ENCODE results near the gene TEX264. TPM values are rescaled to one million over a fixed set of nuclear protein-coding genes. Genes with fewer than 3 reads are reported as not detected.
A peak's percentile ranks its signal among the peaks of the same experiment; 100 is the strongest.

The TEX264 gene
- total and polyA plus RNA-seq, 2 experiments from 2014 or later: 10.0 to 13.3 TPM

- Histone ChIP-seq H3K4me1 (ENCODE audit: insufficient read depth) (peaks cover 14% of the 10 kb centered on the region), H3K79me2 (replicated peaks; ENCODE audit: insufficient read depth) (no peaks in the 10 kb centered on the region), H2AFZ (no peak overlapping the region), H3K27ac (ENCODE audit: low read depth) (no peak overlapping the region), H4K20me1 (replicated peaks; ENCODE audit: insufficient read depth) (peaks cover 5% of the 10 kb centered on the region), H3F3A (replicated peaks; ENCODE audit: low read depth) (peaks cover 6% of the 10 kb centered on the region; the same call in 1 of the 2 replicates), H3K4me3 (no peak overlapping the region), H3K27me3 (ENCODE audit: insufficient read depth) (peaks cover 22% of the 10 kb centered on the region), H3K36me3 (ENCODE audit: insufficient read depth) (no peaks in the 10 kb centered on the region), H3K4me2 (no peak overlapping the region), H3K9me2 (ENCODE audit: insufficient read depth) (no peaks in the 10 kb centered on the region)
- Mint-ChIP-seq H3K9me3 (no peaks in the 10 kb centered on the region; the same call in 2 of the 3 replicates), H3K36me3 (ENCODE audit: low read depth) (no peaks in the 10 kb centered on the region; the same call in 2 of the 3 replicates), H3K4me3 (peak overlapping the region; percentile 85; the same call in 2 of the 3 replicates), H3K4me1 (peaks cover 31% of the 10 kb centered on the region), H3K27ac (no peak overlapping the region), H3K27me3 (ENCODE audit: insufficient read depth, low read depth, poor library complexity) (peaks cover 27% of the 10 kb centered on the region)
- no peak for ATAC-seq
- DNase-seq (ENCODE audit: low spot score): no peak
- TF ChIP-seq, protein P1, sequence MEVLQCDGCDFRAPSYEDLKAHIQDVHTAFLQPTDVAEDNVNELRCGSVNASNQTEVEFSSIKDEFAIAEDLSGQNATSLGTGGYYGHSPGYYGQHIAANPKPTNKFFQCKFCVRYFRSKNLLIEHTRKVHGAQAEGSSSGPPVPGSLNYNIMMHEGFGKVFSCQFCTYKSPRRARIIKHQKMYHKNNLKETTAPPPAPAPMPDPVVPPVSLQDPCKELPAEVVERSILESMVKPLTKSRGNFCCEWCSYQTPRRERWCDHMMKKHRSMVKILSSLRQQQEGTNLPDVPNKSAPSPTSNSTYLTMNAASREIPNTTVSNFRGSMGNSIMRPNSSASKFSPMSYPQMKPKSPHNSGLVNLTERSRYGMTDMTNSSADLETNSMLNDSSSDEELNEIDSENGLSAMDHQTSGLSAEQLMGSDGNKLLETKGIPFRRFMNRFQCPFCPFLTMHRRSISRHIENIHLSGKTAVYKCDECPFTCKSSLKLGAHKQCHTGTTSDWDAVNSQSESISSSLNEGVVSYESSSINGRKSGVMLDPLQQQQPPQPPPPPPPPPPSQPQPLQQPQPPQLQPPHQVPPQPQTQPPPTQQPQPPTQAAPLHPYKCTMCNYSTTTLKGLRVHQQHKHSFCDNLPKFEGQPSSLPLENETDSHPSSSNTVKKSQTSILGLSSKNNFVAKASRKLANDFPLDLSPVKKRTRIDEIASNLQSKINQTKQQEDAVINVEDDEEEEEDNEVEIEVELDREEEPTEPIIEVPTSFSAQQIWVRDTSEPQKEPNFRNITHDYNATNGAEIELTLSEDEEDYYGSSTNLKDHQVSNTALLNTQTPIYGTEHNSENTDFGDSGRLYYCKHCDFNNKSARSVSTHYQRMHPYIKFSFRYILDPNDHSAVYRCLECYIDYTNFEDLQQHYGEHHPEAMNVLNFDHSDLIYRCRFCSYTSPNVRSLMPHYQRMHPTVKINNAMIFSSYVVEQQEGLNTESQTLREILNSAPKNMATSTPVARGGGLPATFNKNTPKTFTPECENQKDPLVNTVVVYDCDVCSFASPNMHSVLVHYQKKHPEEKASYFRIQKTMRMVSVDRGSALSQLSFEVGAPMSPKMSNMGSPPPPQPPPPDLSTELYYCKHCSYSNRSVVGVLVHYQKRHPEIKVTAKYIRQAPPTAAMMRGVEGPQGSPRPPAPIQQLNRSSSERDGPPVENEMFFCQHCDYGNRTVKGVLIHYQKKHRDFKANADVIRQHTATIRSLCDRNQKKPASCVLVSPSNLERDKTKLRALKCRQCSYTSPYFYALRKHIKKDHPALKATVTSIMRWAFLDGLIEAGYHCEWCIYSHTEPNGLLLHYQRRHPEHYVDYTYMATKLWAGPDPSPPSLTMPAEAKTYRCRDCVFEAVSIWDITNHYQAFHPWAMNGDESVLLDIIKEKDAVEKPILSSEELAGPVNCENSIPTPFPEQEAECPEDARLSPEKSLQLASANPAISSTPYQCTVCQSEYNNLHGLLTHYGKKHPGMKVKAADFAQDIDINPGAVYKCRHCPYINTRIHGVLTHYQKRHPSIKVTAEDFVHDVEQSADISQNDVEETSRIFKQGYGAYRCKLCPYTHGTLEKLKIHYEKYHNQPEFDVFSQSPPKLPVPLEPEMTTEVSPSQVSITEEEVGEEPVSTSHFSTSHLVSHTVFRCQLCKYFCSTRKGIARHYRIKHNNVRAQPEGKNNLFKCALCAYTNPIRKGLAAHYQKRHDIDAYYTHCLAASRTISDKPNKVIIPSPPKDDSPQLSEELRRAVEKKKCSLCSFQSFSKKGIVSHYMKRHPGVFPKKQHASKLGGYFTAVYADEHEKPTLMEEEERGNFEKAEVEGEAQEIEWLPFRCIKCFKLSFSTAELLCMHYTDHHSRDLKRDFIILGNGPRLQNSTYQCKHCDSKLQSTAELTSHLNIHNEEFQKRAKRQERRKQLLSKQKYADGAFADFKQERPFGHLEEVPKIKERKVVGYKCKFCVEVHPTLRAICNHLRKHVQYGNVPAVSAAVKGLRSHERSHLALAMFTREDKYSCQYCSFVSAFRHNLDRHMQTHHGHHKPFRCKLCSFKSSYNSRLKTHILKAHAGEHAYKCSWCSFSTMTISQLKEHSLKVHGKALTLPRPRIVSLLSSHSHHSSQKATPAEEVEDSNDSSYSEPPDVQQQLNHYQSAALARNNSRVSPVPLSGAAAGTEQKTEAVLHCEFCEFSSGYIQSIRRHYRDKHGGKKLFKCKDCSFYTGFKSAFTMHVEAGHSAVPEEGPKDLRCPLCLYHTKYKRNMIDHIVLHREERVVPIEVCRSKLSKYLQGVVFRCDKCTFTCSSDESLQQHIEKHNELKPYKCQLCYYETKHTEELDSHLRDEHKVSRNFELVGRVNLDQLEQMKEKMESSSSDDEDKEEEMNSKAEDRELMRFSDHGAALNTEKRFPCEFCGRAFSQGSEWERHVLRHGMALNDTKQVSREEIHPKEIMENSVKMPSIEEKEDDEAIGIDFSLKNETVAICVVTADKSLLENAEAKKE (CRISPR knock-in tag; IDR thresholded peaks at IDR 0.05): no peak
- no peak for TF ChIP-seq ETS1 (IDR thresholded peaks at IDR 0.05)
- no peak for TF ChIP-seq CTCF (conservative IDR thresholded peaks at IDR 0.05; ENCODE audit: low read depth in 2 of 2)
- TF ChIP-seq REST (IDR thresholded peaks at IDR 0.05; ENCODE audit: unreplicated experiment): no peak
These were observed 37.3 kb downstream of the TEX264 start for GRCh38 chr3:51708216-51708845.

Data from GM23338 (cell line).